Cardiac septum (tissue), 1 donor: ENCODE measurements around the gene BTG2. TPM values are rescaled to one million over a fixed set of nuclear protein-coding genes. Genes with fewer than 3 reads are reported as not detected.
"Not testable (repeated sequence)": the region's sequence is repeated elsewhere in the genome, so short reads cannot be mapped to it uniquely, and the experiment has no call there.

Source experiments
- DNase-seq: peaks from one replicate; pipeline ENCODE4 v3.0.0-alpha.2; 2020; ENCODE audit warnings: low spot score
- intact Hi-C: fragments of 100-400 bp; cut with DNase I; formaldehyde crosslinking; loops from one replicate; pipeline ENCODE4 v1.14.0; 2022
- total RNA-seq: library from RNA; stranded (reverse); fragmentation: NEBNext Ultra II Directional; extraction: Animal tissue kit (Norgen Biotek cat#: 25700); gene quantifications from one replicate; pipeline ENCODE4 v1.2.1, GENCODE V29; 2021
- donor health status: DM: no; HTN: no; CAD: no.

BTG2 gene
- total RNA-seq, 1 donor from 2014 or later, result 54.2 TPM

- DNase-seq, result peak; percentile 88
- intact Hi-C loops, result no loop called here
Measured at GRCh38 chr1:203289281-203289981, 15.9 kb upstream of the BTG2 start.

GRCh38 chr1:203289982-203290260 lies 15.4 kb upstream of the BTG2 start:
- DNase-seq, result no peak
- intact Hi-C loops, result loop anchor here (1.0 to 2.0 kb wide), 2 partner anchors 12 to 17 kb away; no protein-coding TSS in a partner anchor

GRCh38 chr1:203290261-203291089 lies 14.8 kb upstream of the BTG2 start:
- DNase-seq, result peak; percentile 98
- intact Hi-C loops, result loop anchor here (1.0 to 2.0 kb wide), 2 partner anchors 12 to 18 kb away; no protein-coding TSS in a partner anchor

- DNase-seq, result no peak
- intact Hi-C loops, result loop anchor here (2.0 kb wide), 1 partner anchor 19 kb away; no protein-coding TSS in a partner anchor
Measured at GRCh38 chr1:203291201-203292096, 13.9 kb upstream of the BTG2 start.

GRCh38 chr1:203295796-203296195 lies 9.5 kb upstream of the BTG2 start:
- intact Hi-C loops, result no loop called here
- no peak for DNase-seq

GRCh38 chr1:203296460-203297073 lies 8.8 kb upstream of the BTG2 start:
- intact Hi-C loops, result no loop called here
- no peak for DNase-seq

- intact Hi-C loops, result no loop called here
Measured at GRCh38 chr1:203299169-203299568, 6.2 kb upstream of the BTG2 start.

GRCh38 chr1:203299719-203300429 lies 5.4 kb upstream of the BTG2 start:
- intact Hi-C loops, DNase-seq: not testable (repeated sequence)

More at GRCh38 chr1:203299169-203299568, 6.2 kb upstream of the BTG2 start:
- no peak for DNase-seq

- DNase-seq, result no peak
Measured at GRCh38 chr1:203300441-203301330, 4.6 kb upstream of the BTG2 start.

GRCh38 chr1:203301331-203301668 lies 4.0 kb upstream of the BTG2 start:
- intact Hi-C loops, result no loop called here

More at GRCh38 chr1:203300441-203301330, 4.6 kb upstream of the BTG2 start:
- intact Hi-C loops, result no loop called here

GRCh38 chr1:203302456-203302855 lies 2.9 kb upstream of the BTG2 start:
- DNase-seq, result no peak
- intact Hi-C loops, result no loop called here

More at GRCh38 chr1:203301331-203301668, 4.0 kb upstream of the BTG2 start:
- no peak for DNase-seq

GRCh38 chr1:203302894-203303293 lies 2.4 kb upstream of the BTG2 start:
- DNase-seq, result no peak
- intact Hi-C loops, result no loop called here

GRCh38 chr1:203304391-203304918 lies 864 bp upstream of the BTG2 start:
- DNase-seq, result no peak

GRCh38 chr1:203305809-203306088 lies 430 bp downstream of the BTG2 start:
- no peak for DNase-seq
- intact Hi-C loops, result loop anchor here (1.0 kb wide), 2 partner anchors 27 to 32 kb away; no protein-coding TSS in a partner anchor

More at GRCh38 chr1:203304391-203304918, 864 bp upstream of the BTG2 start:
- intact Hi-C loops, result no loop called here

- peak; percentile 93 for DNase-seq
- intact Hi-C loops, result loop anchor here (1.0 kb wide), 2 partner anchors 28 to 33 kb away; no protein-coding TSS in a partner anchor
Measured at GRCh38 chr1:203306089-203306964, 1.0 kb downstream of the BTG2 start.

GRCh38 chr1:203306965-203307541 lies 1.7 kb downstream of the BTG2 start:
- DNase-seq, result no peak
- intact Hi-C loops, result loop anchor here (1.0 kb wide), 3 partner anchors 20 to 34 kb away; no protein-coding TSS in a partner anchor
